Stimulated activated memory B cell treated with anti-CD40 and anti-IgM and Interleukin-4, amounts not matched to agents 10 μg/mL and 1 μg/mL and 100 μg/mL, for 72 hours (primary cell): ENCODE results near the gene WHRN.

Experiments used
- ATAC-seq: fragments of 150-1000 bp; cut with Tn5 transposase; 2 replicates; pipeline ENCODE4 v1.10.0; 2021
- H3K27ac Mint-ChIP-seq: one replicate; pipeline ENCODE4 v1.8.0; 2022; ENCODE audit warnings: mild to moderate bottlenecking, mixed read lengths
- H3K27me3 Mint-ChIP-seq: one replicate; pipeline ENCODE4 v1.8.0; 2022; ENCODE audit warnings: mixed read lengths
- H3K36me3 Mint-ChIP-seq: one replicate; pipeline ENCODE4 v1.8.0; 2022; ENCODE audit warnings: mixed read lengths
- H3K4me1 Mint-ChIP-seq: one replicate; pipeline ENCODE4 v1.8.0; 2022; ENCODE audit warnings: mixed read lengths
- H3K4me3 Mint-ChIP-seq: one replicate; pipeline ENCODE4 v1.8.0; 2022; ENCODE audit warnings: mild to moderate bottlenecking, moderate library complexity, mixed read lengths
- H3K9me3 Mint-ChIP-seq: one replicate; pipeline ENCODE4 v1.8.0; 2022; ENCODE audit warnings: mixed read lengths

Gene WHRN

DNA sequence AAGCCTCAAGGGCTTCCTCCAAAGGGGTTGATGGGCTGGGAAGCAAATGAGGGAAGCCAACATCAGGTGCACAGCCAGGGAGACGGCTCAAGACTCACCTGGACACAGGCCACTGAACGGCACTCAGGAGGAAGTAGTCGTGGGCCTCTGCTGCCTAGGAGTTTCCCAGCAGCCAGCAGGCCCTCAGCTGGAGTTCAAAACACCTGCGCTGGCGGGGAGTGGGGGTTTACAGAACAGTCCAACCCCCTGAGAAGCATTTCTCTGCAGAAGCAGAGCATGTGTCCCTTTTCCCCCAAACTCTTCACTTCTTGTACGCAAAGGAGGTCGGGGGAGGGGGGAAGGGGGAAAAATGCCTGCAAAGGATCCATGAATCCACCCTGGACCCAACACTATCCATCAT lies 2.3 kb downstream of the WHRN start:
- no peaks in the 10 kb centered on the region for H3K27me3 Mint-ChIP-seq
- peaks cover 39% of the 10 kb centered on the region for H3K4me1 Mint-ChIP-seq
- ATAC-seq: no peak
- peak overlapping the region; percentile 73 for H3K4me3 Mint-ChIP-seq
- H3K9me3 Mint-ChIP-seq: no peaks in the 10 kb centered on the region
- peak overlapping the region; percentile 89 for H3K27ac Mint-ChIP-seq
- no peaks in the 10 kb centered on the region for H3K36me3 Mint-ChIP-seq

DNA sequence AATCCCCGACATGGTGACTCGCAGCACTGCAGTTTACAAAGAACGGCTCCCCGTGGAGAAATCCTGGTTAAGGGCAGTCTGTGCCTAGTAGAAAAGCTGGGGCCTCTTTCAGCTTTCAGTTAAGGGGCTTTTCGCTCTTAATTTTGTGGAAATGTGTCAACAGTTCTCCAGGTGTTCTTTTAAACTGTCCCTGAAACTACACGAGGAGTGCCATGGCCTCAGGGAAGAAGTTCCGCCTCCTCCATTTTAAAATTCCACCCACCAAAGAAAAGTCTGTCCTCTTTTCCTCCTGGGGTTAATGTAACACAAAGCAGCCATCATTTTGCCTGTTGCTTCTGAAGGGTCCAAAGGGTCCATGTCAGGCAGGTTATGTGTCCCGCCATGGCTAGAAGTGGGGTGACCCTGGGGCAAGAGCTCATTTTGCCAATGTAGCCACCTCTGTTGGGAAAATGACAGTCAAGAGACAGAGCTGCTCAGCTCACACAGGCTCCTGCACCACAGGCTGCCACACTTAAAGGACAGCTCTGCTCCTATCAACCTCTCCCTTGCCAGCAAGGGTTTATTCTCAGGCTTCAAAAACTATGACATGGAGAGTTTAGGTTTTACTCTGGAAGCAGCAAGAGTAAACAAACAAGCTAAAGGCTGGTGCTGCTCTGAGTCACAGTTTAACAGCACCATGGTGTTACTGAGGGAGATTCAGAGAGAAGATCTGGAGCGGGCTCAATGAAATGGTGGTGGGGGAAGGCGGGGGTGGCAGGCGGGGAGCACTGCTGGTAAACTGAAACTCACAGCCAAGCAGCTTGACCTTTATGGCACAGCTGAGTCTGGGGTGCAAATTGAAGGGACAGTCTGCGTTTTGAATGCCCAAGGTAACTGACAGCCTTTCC lies 3.2 kb downstream of the WHRN start:
- Mint-ChIP-seq H3K27ac (peak overlapping the region; percentile 89), H3K36me3 (no peaks in the 10 kb centered on the region), H3K9me3 (no peaks in the 10 kb centered on the region), H3K4me1 (peaks cover 42% of the 10 kb centered on the region), H3K4me3 (peak overlapping the region; percentile 73), H3K27me3 (no peaks in the 10 kb centered on the region)
- no peak for ATAC-seq

DNA sequence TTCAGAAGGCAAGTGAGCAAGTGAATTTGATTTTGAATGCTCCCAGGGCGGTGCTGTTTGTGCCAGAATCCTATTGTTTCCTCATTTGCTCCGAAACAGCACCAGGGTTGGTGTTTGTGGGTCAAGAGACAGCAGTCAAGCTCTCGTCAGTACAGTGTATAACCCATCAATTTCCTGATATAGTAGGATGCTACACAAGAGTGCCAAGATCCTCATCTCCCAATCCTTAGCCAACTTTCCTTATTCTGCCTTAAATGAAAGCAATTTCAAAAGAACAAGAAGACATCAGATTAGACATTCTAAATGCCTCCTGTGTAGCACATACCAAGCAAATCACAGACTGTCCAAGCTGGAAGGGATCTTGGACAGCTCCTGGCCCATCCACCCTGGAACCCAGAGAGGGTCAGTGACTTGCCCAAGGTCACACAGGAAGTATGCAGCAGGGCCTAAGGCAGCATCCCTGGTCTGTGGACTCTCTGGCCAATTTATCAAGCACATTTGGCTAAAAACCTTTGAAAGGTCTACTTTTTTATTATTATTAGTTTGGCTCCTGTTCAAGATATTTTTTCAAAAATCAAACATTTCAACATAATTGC lies 4.5 kb downstream of the WHRN start:
- H3K4me1 Mint-ChIP-seq: peaks cover 45% of the 10 kb centered on the region
- H3K27me3 Mint-ChIP-seq: no peaks in the 10 kb centered on the region
- no peaks in the 10 kb centered on the region for H3K9me3 Mint-ChIP-seq
- H3K27ac Mint-ChIP-seq: peak overlapping the region; percentile 89
- no peaks in the 10 kb centered on the region for H3K36me3 Mint-ChIP-seq
- H3K4me3 Mint-ChIP-seq: no peak overlapping the region
- no peak for ATAC-seq

GRCh38 chr9:114499941-114500696 lies 5.2 kb downstream of the WHRN start:
- H3K27ac Mint-ChIP-seq: no peak overlapping the region
- no peaks in the 10 kb centered on the region for H3K36me3 Mint-ChIP-seq
- H3K4me1 Mint-ChIP-seq: peaks cover 49% of the 10 kb centered on the region
- H3K9me3 Mint-ChIP-seq: no peaks in the 10 kb centered on the region
- no peak overlapping the region for H3K4me3 Mint-ChIP-seq
- ATAC-seq: no peak
- no peaks in the 10 kb centered on the region for H3K27me3 Mint-ChIP-seq

DNA sequence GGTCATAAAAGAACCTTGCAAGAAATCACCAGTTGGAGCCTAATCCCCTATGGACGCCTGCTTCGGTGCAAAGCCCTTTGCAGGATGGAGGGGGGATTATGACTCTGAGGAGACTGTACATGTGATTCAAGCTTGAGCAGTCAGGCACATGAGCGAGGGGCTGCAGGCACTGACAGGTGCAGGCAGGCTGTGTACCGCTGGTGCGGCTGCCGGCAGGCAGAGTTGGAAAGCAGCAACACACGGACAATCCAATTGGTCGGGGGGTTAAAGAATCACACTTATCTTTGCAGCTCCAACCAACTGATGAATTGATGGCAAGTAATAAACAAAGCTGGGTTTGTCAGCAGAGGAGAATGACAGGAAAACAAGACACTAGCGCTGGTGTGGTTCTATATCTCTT lies 5.7 kb downstream of the WHRN start:
- H3K27ac Mint-ChIP-seq: no peak overlapping the region
- H3K4me1 Mint-ChIP-seq: peaks cover 55% of the 10 kb centered on the region
- H3K4me3 Mint-ChIP-seq: no peak overlapping the region
- no peaks in the 10 kb centered on the region for H3K9me3 Mint-ChIP-seq
- no peaks in the 10 kb centered on the region for H3K36me3 Mint-ChIP-seq
- no peak for ATAC-seq
- H3K27me3 Mint-ChIP-seq: no peaks in the 10 kb centered on the region

DNA sequence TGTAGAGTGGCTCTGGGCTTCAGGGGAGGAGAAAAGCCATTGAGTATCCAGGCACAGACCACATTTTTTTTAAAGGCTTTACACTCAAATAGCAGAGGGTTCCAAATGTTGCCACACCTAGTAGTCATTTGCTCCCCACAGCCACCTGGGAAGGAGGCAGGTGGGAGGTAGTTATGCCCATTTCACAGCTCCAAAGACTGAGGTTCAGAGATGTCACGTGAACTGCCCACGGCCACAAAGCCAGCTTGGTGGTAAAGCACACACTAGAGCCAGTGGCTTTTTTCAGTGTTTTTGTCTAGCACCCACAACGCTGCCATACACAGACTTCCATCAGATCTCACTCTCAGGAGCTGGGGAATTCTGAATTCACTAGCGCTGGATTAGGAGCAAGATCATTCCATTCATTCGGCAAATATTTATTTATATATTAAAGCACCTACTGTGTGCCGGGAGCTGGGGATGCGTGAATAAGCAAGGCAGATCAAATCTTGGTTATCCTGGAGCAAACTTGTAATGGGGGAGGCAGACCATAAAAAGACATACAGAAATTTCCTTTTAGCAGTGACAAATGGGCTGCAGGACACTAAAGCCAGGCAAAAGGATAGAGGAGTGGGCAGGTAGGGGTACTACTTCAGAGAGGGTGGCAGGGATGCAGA lies 7.4 kb downstream of the WHRN start:
- Mint-ChIP-seq H3K27ac (no peak overlapping the region), H3K9me3 (no peaks in the 10 kb centered on the region), H3K4me3 (no peak overlapping the region), H3K4me1 (peaks cover 57% of the 10 kb centered on the region), H3K36me3 (no peaks in the 10 kb centered on the region), H3K27me3 (no peaks in the 10 kb centered on the region)
- no peak for ATAC-seq

DNA sequence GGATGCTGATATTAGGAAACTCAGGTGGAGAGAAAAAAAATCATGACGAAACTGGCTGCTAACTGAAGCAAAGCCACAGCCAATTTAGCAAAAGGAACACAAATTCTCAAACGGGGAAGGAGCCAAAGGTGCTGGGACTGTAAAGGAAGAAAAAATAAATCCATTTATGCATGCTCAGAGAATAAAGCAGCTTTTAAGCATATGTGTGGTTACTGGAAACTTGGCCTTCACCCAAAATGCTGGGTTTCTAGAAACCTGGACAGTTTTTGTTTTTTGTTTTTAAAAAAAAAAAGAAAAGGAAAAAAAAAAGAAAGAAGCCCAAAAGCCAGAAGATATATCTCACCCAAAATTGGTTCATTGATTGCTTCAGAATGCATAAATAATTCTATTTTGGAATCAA lies 8.0 kb downstream of the WHRN start:
- Mint-ChIP-seq H3K4me1 (peaks cover 51% of the 10 kb centered on the region), H3K9me3 (no peaks in the 10 kb centered on the region), H3K27ac (peak overlapping the region; percentile 38), H3K4me3 (no peak overlapping the region), H3K27me3 (no peaks in the 10 kb centered on the region), H3K36me3 (no peaks in the 10 kb centered on the region)
- ATAC-seq: no peak

- ATAC-seq: no peak
- no peaks in the 10 kb centered on the region for H3K27me3 Mint-ChIP-seq
- H3K4me3 Mint-ChIP-seq: no peak overlapping the region
- no peaks in the 10 kb centered on the region for H3K9me3 Mint-ChIP-seq
- peaks cover 43% of the 10 kb centered on the region for H3K4me1 Mint-ChIP-seq
- H3K27ac Mint-ChIP-seq: peak overlapping the region; percentile 5
- H3K36me3 Mint-ChIP-seq: no peaks in the 10 kb centered on the region
These were observed 9.3 kb downstream of the WHRN start for GRCh38 chr9:114496011-114496410.

GRCh38 chr9:114494776-114495569 lies 10.3 kb downstream of the WHRN start:
- Mint-ChIP-seq H3K36me3 (no peaks in the 10 kb centered on the region), H3K27ac (peak overlapping the region; percentile 5), H3K27me3 (no peaks in the 10 kb centered on the region), H3K9me3 (no peaks in the 10 kb centered on the region), H3K4me3 (no peak overlapping the region), H3K4me1 (peaks cover 43% of the 10 kb centered on the region)
- peak; percentile 36 for ATAC-seq

GRCh38 chr9:114493521-114494184 lies 11.6 kb downstream of the WHRN start:
- H3K4me3 Mint-ChIP-seq: no peak overlapping the region

DNA sequence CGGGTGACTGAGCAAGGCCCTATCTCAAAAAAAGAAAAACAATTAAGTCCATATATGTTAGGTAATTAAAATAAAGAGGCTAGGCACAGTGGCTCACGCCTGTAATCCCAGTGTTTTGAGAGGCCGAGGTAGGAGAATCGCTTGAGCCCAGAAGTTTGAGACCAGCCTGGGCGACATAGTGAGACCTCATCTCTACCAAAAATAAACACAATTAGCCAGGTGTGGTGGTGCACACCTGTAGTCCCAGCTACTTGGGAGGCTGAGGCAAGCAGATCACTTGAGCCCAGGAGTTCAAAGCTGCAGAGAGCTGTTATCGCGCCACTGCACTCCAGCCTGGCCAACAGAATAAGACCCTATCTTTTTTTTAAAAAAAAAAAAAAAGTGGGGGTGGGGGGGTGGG lies 12.3 kb downstream of the WHRN start:
- Mint-ChIP-seq H3K36me3 (no peaks in the 10 kb centered on the region), H3K9me3 (no peaks in the 10 kb centered on the region), H3K4me1 (peaks cover 51% of the 10 kb centered on the region), H3K27ac (peak overlapping the region; percentile 44), H3K4me3 (no peak overlapping the region), H3K27me3 (no peaks in the 10 kb centered on the region)
- no peak for ATAC-seq

More at GRCh38 chr9:114493521-114494184, 11.6 kb downstream of the WHRN start:
- Mint-ChIP-seq H3K4me1 (peaks cover 47% of the 10 kb centered on the region), H3K27ac (peak overlapping the region; percentile 44), H3K36me3 (no peaks in the 10 kb centered on the region), H3K27me3 (no peaks in the 10 kb centered on the region), H3K9me3 (no peaks in the 10 kb centered on the region)
- ATAC-seq: peak; percentile 50

- Mint-ChIP-seq H3K27ac (no peak overlapping the region), H3K4me3 (no peak overlapping the region), H3K4me1 (peaks cover 50% of the 10 kb centered on the region)
These were observed 13.8 kb downstream of the WHRN start for GRCh38 chr9:114491430-114492003.

GRCh38 chr9:114489928-114490327 lies 15.3 kb downstream of the WHRN start:
- Mint-ChIP-seq H3K27ac (no peak overlapping the region), H3K4me1 (peaks cover 48% of the 10 kb centered on the region), H3K4me3 (no peak overlapping the region), H3K36me3 (no peaks in the 10 kb centered on the region), H3K27me3 (no peaks in the 10 kb centered on the region), H3K9me3 (no peaks in the 10 kb centered on the region)
- no peak for ATAC-seq

More at GRCh38 chr9:114491430-114492003, 13.8 kb downstream of the WHRN start:
- Mint-ChIP-seq H3K9me3 (no peaks in the 10 kb centered on the region), H3K27me3 (no peaks in the 10 kb centered on the region), H3K36me3 (no peaks in the 10 kb centered on the region)
- no peak for ATAC-seq
